Activated gamma-delta T cell treated with anti-CD3 and anti-CD28 coated beads, Interleukin-2, amount 50 U/mL, for 16 hours (primary cell): Measurements from ENCODE around the gene PCSK1N.

ENCODE experiments used
- DNase-seq: peaks from one replicate; pipeline ENCODE4 v3.0.0-alpha.2; 2020; ENCODE audit warnings: low read depth

The PCSK1N gene

DNA sequence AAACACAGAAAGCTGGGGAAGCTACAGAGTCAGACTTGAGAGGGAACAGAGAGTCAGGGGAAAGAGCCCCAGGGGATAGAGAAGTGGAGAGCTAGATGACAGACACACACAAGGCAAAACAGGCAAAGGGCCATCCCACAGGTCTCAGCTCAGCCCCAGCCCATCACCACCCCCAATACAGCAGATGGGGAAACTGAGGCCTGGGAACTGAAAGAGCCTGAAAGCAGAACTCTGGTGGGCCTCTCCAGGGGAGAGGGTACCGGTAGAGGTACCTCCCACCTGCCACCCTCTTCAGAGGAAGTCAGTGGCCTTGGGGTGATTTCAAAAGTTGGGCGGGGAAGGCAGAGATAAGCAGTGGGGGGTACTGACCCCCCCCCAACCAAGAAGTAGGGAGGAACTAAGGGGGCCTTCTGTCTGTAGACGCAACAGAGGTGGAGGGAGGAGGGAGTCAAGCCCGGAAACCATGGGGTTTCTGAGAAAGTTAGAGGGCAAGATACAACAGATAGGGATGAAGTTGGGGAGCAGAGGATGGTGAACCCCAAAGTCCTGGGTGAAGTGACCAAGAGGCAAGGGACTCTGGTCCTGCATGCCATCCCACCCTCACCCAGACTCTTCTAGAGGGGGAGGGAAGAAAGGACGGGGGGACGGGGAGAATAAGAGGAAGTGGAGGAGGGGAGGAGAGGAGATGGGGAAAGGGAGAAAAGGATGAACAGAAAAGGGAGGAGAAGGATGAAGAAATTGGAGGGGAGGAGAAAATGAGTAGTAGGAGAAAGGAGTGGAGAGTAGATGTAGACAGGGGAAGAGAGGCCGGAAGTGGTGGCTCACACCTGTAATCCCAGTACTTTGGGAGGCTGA lies 45.8 kb downstream of the PCSK1N start:
- no peak for DNase-seq

- no peak for DNase-seq
These were observed 47.6 kb downstream of the PCSK1N start for GRCh38 chrX:48787505-48788443.

- no peak for DNase-seq
These were observed 48.4 kb downstream of the PCSK1N start for GRCh38 chrX:48786825-48787504.

DNA sequence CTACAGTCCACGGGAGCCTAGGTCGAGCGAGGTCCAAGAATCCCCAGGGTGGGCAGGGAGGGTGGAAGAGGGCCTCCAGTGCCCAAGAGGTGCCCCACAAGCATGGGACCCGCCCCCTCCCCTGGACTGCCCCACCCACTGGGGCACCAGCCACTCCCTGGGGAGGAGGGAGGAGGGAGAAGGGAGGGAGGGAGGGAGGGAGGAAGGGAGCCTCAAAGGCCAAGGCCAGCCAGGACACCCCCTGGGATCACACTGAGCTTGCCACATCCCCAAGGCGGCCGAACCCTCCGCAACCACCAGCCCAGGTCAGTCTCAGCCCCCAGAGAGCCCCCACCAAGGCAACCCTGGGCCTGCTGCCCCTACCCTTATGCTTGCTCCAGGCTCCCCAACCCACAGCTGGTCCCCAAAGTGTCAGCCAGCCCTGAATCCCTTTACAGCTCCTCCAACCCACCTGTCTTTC lies 49.0 kb downstream of the PCSK1N start, which contains the start of gene GATA1:
Gene GATA1 (plus strand): TSS at position 250 of the 460 bp plus-strand sequence. CDS start 4,520 bp downstream, outside the sequence.
- DNase-seq, result no peak

- no peak for DNase-seq
These were observed 49.7 kb downstream of the PCSK1N start for GRCh38 chrX:48785540-48786214.

GRCh38 chrX:48785186-48785539 lies 50.2 kb downstream of the PCSK1N start:
- no peak for DNase-seq

DNA sequence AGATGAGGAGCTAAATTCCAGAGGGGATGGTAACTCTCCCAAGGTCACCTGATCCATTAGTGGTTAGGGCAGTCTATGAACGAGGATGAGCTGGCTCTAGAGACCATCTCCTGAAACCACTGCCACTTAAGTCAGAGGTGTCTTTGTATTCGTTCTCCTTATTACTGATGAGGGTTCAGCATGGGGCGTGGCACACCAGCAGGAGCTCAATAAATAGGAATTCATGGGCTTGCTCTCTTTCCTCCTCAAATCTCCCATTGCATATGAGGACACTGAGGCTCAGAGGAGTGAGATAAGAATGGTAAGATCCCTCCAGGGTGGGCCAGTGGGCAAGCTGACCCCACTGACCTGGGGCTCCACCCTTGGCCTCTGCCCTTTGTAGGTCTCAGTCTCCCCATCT lies 50.7 kb downstream of the PCSK1N start:
- DNase-seq, result no peak

DNA sequence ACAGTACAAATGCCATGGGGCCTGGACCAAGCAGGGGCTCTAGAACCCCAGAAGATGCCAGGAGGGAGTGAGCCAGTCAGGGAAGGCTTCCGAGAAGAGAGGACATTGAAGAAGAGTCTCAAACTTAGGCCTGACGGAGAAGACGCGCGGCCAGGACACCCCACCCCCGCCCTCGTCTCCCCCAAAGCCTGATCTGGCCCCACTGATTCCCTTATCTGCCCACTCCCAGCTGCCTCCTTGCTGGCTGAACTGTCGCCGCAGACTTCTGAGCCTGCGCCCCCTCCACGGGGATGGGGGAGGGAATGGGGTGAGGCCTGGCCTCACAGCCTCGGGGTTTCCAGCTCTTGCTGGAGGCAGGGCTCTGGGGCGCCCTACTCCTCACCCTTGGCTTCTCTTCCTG lies 52.6 kb downstream of the PCSK1N start:
- DNase-seq, result no peak

GRCh38 chrX:48782216-48782615 lies 53.2 kb downstream of the PCSK1N start:
- DNase-seq, result no peak

DNA sequence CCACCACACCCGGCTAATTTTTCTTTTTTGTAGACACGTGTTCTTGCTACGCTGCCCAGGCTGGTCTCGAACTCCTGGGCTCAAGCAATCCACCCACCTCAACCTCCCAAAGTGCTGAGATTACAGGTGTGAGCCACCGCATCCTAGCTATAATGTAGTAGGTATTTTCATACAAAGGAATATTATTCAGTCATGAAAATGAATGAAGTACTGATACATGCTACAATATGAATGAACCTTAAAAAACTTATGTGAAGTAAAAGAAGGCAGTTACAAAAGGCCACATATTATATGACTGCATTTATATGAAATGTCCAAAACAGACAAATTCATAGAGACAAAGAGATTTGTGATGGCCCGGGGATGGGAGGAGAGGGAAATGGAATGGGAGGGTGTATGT lies 53.7 kb downstream of the PCSK1N start:
- DNase-seq, result no peak
